Mucosa of rectum (tissue), 2 donors: ENCODE measurements around the gene OR5D16.
"Not testable (repeated sequence)": the region's sequence is repeated elsewhere in the genome, so short reads cannot be mapped to it uniquely, and the experiment has no call there.

Source experiments
- H3K27ac ChIP-seq, 2 donors: one replicate each; pipeline ENCODE4 v1.7.0; 2013; ENCODE audit warnings: inconsistent platforms in 2 of 2, low read depth in 2 of 2, low read length in 2 of 2
- H3K27me3 ChIP-seq, 2 donors: one replicate each; pipeline ENCODE4 v1.7.0; 2013; ENCODE audit warnings: low read length in 2 of 2; ENCODE audit not compliant: control insufficient read depth in 2 of 2, insufficient read depth in 2 of 2
- H3K36me3 ChIP-seq, 2 donors: one replicate each; pipeline ENCODE4 v1.7.0; 2013; ENCODE audit warnings: low read length in 2 of 2; ENCODE audit not compliant: control insufficient read depth in 2 of 2, insufficient read depth in 2 of 2
- H3K4me1 ChIP-seq, 2 donors: one replicate each; pipeline ENCODE4 v1.7.0; 2013; ENCODE audit warnings: low read length in 2 of 2, mild to moderate bottlenecking in 1 of 2; ENCODE audit not compliant: control insufficient read depth in 2 of 2, insufficient read depth in 2 of 2
- H3K4me3 ChIP-seq, 2 donors: one replicate each; pipeline ENCODE4 v1.7.0; 2013; ENCODE audit warnings: low read length in 2 of 2
- H3K9ac ChIP-seq, 2 donors: one replicate each; pipeline ENCODE4 v1.7.0; 2013; ENCODE audit warnings: low read length in 2 of 2, low read depth in 1 of 2, mild to moderate bottlenecking in 1 of 2
- H3K9me3 ChIP-seq, 2 donors: one replicate each; pipeline ENCODE4 v1.7.0; 2013; ENCODE audit warnings: low read length in 2 of 2; ENCODE audit not compliant: control insufficient read depth in 2 of 2
- donor health status: healthy.
- donor health status: Normal muscosa, but diverticular disease.

OR5D16 gene

DNA sequence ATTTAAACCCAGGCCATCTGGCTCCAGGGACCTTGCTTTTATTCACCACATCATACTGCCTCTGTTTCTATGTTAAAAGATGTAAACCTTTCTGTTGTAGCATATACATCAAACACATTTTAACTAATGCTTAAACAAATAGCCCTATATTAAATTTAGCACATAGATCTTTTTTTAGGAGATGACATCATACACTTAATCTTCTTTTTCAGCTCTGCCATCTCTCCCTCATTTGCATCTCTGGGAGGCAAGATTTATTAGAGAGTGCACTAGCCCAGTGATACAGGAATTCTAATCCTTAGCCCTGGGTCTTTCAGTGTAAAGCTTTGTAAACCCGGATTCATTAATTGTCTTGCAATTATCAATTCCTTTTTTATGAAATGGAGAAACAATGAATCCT is 13.6 kb downstream of the OR5D16 start:
- no peaks in the 10 kb centered on the region for H3K36me3 ChIP-seq
- H3K27me3 ChIP-seq: no peaks in the 10 kb centered on the region
- no peak overlapping the region for H3K9ac ChIP-seq
- no peaks in the 10 kb centered on the region for H3K4me1 ChIP-seq
- H3K9me3 ChIP-seq: no peaks in the 10 kb centered on the region
- no peak overlapping the region for H3K4me3 ChIP-seq
- no peak overlapping the region for H3K27ac ChIP-seq

DNA sequence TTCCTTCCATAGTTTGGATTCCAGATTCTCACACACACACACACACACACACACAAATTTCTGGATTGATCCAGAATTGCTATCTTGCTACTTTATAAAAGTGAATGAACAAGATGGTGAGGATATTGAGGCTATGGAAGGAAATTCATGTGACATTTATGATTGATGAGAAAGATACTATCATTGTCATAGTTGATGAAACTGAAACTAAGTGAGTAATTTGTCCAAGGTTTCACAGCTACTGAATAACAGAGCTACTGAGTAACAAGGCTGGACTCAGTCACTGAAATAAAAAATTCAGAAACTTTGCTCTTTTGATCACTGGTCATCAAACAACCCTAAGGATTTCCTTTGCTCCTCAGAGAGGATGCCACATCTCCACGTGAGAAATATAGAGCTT is 16.2 kb downstream of the OR5D16 start:
- Histone ChIP-seq H3K4me3 (no peak overlapping the region), H3K27me3 (no peaks in the 10 kb centered on the region), H3K9me3 (no peaks in the 10 kb centered on the region), H3K9ac (no peak overlapping the region), H3K4me1 (no peaks in the 10 kb centered on the region), H3K36me3 (no peaks in the 10 kb centered on the region), H3K27ac (no peak overlapping the region)

DNA sequence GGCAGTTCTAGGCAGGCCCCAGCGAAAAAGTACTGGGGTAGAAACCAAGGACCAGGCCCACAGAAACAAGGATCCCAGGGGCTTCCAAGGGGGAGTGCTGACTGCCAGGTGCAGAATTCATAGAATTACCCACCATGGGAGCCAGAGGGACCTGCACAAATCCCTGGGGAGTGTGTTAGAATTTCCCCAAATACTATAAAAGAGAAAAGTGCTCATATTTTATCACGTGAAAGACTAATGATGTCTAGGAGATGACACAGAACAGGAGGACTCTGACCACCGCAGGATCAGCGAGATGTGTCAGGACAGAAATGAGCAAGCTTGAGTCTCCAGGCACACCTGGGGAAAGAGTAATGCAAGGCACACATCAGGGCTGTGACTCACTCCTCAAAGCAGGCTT is 28.8 kb downstream of the OR5D16 start:
- H3K27me3 ChIP-seq, H3K9me3 ChIP-seq, H3K27ac ChIP-seq, H3K9ac ChIP-seq, H3K4me3 ChIP-seq, H3K4me1 ChIP-seq, H3K36me3 ChIP-seq: not testable (repeated sequence)

DNA sequence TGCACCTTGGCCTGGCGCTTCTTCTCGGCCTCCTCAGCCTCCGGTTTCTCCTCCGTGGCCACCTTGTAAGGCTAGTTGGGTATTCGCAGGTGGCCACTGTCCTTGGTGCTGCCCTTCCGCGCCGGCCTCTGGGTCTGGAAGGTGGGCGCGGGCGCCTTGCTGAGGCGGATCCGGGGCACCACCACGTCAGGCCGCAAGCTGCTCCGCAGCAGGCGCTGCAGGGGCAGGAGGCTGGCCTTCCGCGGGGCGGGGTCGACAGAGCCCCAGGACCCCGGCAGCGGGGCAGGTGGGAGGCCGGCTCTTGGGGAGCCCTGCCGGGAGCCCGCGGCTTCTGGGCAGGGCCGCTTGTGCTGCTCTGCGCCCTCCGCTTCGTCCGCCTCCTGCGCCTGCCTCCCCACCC is 34.2 kb downstream of the OR5D16 start:
- not testable (repeated sequence) for H3K4me3 ChIP-seq, H3K9me3 ChIP-seq, H3K27me3 ChIP-seq, H3K36me3 ChIP-seq, H3K4me1 ChIP-seq, H3K27ac ChIP-seq, H3K9ac ChIP-seq

DNA sequence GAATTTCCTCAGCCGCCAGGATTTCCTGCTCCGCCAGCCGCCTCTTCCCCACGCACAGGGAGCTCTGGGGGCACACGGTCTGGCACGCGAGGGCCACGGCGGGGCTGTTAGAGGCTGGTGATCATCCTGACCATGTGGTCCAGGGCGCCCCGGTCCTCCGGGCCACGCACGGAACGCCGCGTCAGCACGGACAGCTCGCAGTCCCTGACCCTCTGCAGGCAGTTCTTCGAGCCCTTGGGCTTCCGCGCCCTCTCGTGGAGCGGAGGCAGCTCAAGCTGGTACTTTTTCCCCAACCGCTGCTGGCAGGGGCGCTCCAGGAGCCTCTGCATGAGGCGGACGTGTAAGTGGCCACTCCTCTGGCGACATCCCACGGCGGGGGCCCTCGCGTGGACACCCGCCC is 34.6 kb downstream of the OR5D16 start:
- not testable (repeated sequence) for H3K9ac ChIP-seq, H3K36me3 ChIP-seq, H3K27ac ChIP-seq, H3K9me3 ChIP-seq, H3K27me3 ChIP-seq, H3K4me3 ChIP-seq, H3K4me1 ChIP-seq

DNA sequence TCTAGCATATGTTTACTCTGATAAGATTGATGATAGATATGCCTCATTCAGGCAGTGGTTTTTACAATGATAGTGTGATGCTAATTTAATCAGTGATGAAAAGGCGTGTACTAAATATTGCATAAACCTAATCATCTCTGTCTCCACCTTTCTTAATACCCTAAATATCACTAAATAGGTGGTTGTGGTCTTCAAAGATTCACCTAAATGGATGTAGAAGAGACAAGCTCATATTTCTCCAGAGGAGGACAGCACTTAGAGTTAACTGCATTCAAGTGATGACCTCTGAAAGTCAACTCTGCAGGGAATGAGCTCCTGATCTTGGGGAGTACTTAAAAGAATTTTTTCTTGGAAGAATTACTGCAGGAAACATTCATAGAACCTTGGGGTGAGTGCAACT is 44.4 kb downstream of the OR5D16 start, which contains the start of gene TRIM51:
Gene TRIM51 (plus strand): TSS at position 301 of the 400 bp plus-strand sequence. CDS start 2,132 bp downstream, outside the sequence.
- not testable (repeated sequence) for H3K27me3 ChIP-seq, H3K4me3 ChIP-seq, H3K27ac ChIP-seq, H3K9me3 ChIP-seq, H3K9ac ChIP-seq, H3K36me3 ChIP-seq, H3K4me1 ChIP-seq

DNA sequence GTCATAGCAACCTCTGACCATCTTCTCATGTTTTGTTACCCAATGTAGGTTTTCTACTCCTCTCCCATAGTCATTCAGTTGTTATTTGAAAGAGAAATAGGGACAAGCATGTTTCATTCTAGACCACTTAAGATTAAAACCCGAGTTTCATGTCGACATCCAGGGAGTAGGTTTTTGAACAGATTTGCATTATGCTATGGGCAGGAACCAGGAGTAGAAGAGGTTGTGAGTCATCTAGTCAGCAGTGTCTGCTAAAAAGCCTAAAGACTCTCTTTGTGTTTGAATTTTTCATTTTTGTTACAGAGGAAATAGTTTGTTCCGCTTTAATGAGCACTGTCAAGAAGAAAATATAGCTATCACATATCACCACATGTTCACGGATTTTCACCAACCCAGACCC is 46.4 kb downstream of the OR5D16 start:
- not testable (repeated sequence) for H3K36me3 ChIP-seq, H3K9ac ChIP-seq, H3K4me1 ChIP-seq, H3K27ac ChIP-seq, H3K4me3 ChIP-seq, H3K9me3 ChIP-seq, H3K27me3 ChIP-seq

DNA sequence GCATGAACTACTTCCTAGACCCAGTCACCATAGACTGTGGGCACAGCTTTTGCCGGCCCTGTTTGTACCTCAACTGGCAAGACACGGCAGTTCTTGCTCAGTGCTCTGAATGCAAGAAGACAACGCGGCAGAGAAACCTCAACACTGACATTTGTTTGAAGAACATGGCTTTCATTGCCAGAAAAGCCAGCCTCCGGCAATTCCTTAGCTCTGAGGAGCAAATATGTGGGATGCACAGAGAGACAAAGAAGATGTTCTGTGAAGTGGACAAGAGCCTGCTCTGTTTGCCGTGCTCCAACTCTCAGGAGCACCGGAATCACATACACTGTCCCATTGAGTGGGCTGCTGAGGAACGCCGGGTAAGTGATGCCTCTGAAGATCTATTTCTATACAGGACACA is 46.9 kb downstream of the OR5D16 start:
- H3K4me3 ChIP-seq, H3K4me1 ChIP-seq, H3K9me3 ChIP-seq, H3K27me3 ChIP-seq, H3K9ac ChIP-seq, H3K27ac ChIP-seq, H3K36me3 ChIP-seq: not testable (repeated sequence)
